GM19397 (cell line): ENCODE data around the gene KCTD7.
"Not testable (repeated sequence)": the region's sequence is repeated elsewhere in the genome, so short reads cannot be mapped to it uniquely, and the experiment has no call there.

Experiments
- ATAC-seq: cut with Tn5 transposase; IDR thresholded peaks from one replicate; pipeline ENCODE4 v1.9.1; 2021; ENCODE audit warnings: mild to moderate bottlenecking, moderate library complexity; ENCODE audit not compliant: unreplicated experiment

KCTD7 gene

DNA sequence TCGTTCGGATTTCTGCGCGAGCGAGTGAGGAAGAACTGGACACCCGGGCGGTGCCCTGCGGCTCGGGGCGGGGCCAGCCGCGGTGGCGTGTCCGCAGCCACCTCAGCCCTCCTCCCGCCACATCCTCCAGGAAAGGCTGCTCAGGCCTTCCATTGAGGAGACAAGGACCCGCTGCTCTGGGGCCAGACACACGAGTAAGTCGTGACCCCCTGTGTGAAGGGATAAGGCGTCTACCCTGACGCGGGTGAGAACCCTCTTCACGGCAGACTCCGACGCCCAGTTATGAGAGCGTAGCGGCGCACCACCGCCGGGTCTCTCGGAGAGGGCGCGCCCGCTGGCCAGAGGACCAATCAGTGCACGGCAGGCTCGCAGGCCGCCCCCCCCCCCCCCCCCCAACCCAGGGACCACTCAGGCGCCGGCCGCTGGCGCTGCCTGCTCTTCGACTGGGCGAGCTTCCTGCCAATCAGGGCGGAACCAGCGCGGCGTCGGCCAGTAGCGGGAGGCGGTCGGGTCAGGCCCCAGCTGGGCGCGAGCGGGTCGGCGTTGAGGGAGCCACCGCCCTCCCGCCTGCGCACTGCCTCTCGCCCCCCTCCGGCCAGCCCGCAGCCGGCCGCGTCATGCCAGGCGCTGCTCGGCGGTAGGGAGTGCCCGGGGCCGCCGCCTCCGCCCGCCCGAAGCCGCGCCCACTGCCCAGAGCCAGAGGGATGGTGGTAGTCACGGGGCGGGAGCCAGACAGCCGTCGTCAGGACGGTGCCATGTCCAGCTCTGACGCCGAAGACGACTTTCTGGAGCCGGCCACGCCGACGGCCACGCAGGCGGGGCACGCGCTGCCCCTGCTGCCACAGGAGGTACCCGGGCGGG, at the start of gene KCTD7:
Gene KCTD7 (plus strand): TSS at position 521 of the 861 bp plus-strand sequence. CDS start 184 bp downstream, at position 705.
- ATAC-seq, result peak; percentile 91

DNA sequence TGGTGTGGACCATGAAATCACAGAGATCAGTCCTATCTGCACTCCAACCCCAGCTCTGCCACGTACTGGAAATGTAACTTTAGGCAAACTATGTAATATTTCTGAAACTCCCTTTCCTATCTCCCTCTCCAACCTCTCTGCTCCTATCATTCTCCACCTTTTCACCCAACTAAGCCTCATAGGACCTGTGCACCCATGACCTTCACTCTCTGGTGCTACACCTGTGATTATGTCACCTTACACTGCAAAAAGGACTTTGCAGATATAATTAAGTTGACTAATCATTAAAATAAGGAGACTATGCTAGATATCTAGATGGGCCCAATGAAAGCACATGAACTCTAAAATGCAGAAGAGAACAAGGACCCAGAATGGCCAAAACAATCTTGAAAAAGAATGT, 48.3 kb upstream of the KCTD7 start:
- ATAC-seq, result not testable (repeated sequence)

DNA sequence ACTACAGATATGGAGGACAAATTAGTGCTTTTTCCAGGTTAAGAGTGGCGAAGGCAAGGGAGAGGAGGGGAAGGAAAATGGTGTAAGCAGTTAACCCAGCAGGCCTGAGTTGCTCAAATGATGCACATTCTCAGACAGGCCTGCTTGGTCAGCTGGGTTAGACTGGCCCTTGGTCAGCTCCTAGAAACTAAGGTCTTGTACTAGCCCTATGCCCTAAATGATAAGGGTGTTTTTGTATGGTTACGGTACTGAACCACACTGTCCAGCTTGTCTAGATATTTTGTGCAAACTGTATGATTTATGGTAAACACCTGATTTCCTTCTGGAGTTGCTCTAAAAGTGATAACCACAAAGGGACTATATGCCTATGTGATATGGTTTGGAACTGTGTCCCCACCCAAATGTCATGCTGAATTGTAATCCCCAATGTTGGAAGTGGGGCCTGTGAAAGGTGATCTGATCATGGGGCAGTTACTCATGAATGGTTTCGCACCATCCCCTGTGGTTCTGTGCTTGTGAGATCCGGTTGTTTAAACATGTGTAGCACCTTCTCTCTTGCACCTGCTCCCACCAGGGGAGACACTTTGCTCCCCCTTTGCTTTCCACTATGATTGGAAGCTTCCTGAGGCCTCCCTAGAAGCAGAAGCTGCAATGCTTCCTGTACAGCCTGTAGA, 45.7 kb upstream of the KCTD7 start:
- not testable (repeated sequence) for ATAC-seq

DNA sequence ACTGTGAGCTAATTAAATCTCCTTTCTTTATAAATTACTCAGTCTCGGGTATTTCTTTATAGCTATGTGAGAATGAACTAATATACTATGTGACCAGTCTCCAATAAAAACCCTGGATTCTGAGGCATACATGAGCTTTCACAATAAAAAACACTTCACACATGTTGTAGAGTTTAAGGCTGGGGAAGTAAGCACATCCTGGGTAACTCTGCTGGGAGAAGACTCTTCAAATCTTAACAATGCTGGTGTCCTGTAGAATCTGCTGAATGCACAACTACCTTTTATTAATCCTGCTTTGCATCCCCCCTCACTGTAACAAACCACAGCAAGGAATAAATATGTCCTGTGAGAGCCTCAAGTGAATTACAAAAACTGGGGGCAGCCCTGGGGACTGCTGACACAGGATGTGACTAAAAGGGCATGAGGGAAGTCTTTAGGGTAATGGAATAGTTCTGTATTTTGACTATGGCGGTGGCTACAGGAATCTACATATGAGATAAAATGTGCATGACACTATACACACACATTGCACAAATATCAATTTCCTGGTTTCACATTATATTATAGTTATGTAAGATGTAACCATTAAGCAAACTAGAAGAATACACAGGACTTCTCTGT, 45.1 kb upstream of the KCTD7 start:
- no peak for ATAC-seq

DNA sequence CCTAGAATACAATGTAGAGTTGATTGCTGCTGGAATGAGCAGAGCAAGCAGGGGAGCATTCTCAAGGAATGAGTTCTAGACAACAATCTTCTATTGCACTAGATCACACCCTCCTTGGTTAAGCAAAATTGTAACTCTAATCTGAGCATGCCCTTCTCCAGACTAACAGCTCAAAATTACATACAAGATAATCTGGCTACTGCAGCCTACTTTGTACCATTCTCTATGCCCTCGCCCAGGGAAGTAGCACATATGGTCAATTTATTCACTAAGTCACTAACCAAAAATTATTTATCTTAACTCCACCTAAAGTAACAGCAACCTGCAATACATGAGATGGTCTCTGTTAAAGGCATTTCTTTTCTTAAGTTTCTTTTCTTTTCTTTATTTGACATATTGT, 42.5 kb upstream of the KCTD7 start:
- ATAC-seq, result no peak

DNA sequence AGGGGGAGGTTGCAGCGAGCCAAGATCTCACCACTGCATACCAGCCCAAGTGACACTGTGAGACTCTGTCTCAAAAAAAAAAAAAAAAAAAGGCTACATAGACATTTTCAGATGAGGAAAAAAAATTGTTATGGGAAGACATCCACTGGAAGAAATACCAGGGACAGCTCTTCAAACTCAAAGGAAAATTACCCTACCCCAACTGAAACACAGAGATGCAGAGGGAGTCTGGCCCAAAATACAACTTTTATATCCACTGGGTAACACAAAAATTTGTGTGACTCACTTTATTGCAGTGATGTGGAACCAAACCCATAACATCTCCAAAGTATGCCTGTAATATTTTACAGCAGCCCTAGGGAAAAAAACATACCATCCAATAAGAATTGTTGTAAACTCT, 40.5 kb upstream of the KCTD7 start:
- ATAC-seq, result not testable (repeated sequence)

DNA sequence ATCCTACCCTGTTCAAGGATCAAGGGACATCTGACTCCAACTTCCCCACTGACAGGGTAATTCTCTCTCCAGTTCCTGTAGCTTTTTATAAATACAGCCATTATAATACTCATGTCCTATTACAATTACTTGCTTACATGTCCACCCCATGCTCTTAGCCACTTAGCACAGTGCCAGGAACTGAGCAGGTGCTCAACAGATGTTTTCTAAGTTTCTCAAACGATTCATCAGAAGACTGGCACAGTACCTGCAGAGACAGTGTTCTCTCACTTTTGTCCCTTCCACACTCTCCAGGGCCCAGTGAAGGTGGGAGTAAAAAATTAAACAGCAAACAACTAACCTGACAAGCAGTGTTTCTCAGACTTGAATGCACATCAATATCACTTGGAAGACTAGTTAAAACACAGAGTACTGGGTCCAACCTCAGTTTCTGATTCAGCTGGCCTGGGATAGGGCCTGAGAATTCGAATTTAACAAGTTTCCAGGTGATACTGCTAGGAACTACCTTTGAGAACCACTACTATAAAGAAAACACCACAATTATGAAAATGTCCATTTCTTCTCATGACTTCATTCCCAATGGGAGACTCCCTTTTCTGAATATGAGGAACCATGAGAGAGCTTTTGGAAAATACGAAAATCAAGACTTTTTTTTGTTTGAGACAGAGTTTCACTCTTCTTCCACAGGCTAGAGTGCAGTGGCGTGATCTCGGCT, 39.7 kb upstream of the KCTD7 start:
- not testable (repeated sequence) for ATAC-seq

DNA sequence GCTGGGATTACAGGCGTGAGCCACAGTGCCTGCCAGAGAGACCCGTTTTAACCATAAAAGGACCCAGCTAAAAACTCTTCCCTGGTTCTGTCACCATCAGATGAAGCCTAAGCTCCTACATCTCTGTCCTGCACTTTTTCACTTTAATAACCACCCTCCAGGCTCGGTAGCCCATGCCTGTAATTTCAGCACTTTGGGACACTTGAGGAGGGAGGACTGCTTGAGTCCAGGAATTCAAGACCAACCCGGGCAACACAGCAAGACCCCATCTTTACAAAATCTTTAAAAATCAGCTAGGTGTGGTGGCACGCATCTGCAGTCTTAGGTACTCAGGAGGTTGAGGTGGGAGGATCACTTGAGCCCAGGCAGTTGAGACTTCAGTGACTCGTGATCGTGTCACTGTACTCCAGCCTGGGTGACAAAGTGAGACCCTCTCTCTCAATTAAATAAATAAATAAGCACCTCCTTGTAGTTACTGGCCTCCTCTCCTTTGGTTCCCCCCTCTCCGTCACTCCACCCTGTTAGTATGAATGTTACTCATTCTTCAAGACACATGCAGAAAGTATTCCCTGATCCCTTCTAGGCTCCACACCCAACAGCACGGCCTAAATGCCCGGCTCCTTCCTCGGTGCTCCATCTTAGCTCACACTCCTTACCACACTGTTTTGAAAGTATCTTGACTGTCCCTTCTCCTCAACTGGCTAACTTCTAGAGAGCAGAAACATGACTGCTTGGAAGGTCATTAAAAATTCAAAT, 38.2 kb upstream of the KCTD7 start:
- not testable (repeated sequence) for ATAC-seq

DNA sequence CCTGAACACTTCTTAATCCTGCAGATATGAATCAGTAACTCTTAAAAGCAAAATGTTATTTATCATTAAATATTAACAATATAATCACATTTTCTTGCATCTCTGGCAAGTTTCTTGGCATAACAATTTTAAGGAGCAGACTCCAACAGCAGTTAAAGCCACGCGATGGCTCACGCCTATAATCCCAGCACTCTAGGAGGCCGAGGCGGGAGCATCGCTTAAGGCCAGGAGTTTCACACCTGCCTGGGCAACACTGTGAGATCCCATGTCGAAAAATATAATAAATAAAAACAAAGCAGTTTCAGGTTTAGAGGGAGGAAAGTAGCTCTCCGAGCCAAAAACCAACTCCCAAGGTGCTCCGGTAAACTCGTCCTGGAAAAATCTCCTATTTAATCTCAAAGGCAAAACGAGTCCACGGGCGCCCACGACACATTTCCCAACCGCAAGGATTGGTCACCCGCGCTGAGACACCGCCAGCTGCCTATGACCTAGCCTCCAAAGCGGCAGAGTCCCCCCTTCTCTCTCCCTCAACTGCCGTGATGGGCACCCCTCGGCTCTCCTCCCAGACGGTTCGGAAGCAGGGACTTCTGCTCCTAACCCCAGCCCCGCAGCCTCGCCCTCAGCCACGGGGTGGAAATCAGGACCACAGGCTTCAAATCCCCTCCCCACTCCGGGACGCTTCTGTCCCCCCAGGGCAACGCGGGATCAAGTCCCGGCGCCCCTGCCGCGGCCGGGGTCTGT, 37.5 kb upstream of the KCTD7 start:
- ATAC-seq, result not testable (repeated sequence)

DNA sequence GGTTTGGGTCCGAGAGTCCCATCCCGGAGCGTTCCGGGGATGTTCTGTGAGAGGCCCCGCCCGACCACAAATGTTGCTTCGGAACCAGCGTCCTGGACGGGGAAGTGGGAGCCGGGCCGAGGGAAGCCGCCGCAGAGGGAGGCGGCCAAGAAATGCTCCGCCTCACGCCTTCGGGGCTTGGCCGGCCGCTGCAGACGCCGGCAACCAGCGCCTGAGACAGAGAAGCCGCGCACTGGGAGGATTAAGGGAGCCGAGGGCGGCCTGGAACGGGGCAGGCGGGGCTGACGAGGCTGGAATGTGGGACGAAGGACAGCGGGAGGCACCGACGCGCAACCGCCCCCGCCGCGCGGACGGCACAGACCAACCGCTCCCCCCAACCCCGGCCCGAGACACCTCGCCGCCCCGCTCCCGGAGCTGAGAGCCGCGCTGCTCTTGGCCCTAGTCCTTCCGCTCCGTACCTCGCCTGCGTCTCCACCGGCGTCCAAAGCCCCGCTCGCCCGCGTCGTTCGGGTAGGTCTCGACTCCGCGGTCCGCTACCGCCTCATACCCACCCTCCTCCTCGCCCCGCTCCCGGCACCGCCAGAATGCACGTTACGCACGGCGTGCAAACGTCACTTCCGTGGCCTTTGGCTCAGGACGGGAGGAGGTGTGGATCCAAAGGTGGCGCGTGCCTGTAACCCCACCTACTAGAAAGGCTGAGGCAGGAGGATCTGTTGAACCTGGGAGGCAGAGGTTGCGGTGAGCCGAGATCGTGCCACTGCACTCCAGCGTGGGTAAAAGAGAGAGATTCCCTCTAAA, 36.7 kb upstream of the KCTD7 start:
- ATAC-seq, result peak; percentile 99

DNA sequence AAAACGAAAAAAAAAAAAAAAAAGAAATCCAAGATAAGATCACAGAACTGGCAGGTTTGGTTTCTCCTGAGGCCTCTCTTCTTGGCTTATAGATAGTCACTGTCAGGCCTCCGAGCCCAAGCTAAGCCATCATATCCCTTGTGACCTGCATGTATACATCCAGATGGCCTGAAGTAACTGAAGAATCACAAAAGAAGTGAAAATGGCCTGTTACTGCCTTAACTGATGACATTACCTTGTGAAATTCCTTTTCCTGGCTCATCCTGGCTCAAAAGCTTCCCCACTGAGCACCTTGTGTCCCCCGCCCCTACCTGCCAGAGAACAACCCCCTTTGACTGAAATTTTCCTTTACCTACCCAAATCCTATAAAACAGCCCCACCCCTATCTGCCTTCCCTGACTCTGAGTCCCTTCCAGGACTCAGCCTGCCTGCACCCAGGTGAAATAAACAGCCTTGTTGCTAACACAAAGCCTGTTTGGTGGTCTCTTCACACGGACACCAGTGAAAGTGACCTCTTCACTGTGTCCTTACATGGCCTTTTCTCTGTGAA, 36.0 kb upstream of the KCTD7 start:
- not testable (repeated sequence) for ATAC-seq

DNA sequence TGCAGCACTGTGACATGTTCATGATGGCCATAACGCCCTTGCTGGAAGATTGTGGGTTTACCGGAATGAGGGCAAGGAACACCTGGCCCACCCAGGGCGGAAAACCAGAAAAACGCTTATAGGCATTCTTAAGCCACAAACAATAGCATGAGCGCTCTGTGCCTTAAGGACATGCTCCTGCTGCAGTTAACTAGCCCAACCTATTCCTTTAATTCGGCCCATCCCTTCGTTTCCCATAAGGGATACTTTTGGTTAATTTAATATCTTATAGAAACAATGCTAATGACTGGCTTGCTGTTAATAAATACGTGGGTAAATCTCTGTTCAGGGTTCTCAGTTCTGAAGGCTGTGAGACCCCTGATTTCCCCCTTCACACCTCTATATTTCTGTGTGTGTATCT, 34.6 kb upstream of the KCTD7 start:
- ATAC-seq, result not testable (repeated sequence)

DNA sequence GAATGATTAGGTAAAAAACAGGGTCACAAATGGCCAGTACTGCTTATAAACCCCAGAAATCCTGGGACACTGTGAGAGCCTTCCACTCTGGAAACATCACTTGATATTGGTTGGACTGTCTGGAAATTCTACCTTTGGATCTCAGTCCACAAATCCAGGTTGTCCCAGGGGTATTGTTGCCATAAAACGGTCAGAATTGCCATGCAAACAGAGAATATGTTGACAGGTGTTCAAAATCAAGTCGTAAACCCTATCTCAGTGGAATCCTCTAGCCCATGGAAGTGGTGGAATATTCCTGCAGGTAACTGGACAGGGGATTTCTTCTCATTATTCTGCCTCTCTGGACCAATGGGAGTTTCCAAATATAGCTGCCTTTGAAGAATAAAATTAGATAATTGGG, 31.2 kb upstream of the KCTD7 start:
- ATAC-seq, result no peak

DNA sequence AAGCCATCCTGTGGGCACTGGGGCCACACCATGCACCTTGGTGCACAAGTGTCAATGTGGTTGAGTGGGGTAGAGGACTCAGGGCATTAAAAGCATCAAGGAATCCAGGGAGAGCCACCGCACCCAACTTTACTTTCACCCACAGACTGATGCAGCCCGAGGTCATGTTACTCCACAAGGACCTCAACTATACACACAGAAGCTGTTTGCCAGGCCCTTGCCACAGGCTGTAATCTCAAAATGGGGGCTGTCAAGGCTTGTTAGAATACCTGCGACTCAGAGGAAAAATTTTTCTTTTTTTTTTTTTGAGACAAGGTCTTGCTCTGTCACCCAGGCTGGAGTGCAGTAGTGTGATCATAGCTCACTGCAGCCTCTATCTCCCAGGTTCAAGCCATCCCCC, 26.5 kb upstream of the KCTD7 start:
- ATAC-seq, result no peak

DNA sequence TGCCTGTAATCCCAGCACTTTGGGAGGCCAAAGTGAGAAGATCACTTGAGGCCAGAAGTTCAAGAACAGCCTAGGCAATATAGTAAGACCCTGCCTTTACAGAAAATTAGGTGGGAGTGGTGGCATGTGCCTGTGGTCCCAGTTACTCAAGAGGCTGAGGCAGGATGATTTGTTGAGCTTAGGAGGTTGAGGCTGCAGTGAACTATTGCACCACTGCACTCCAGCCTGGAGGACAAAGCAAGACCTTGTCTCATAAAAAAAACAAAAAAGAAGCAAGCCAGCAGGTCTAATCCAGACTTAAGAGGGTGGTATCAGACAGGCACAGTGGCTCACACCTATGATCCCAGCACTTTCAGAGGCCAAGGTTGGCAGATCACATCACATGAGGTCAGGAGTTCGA, 24.5 kb upstream of the KCTD7 start:
- no peak for ATAC-seq

DNA sequence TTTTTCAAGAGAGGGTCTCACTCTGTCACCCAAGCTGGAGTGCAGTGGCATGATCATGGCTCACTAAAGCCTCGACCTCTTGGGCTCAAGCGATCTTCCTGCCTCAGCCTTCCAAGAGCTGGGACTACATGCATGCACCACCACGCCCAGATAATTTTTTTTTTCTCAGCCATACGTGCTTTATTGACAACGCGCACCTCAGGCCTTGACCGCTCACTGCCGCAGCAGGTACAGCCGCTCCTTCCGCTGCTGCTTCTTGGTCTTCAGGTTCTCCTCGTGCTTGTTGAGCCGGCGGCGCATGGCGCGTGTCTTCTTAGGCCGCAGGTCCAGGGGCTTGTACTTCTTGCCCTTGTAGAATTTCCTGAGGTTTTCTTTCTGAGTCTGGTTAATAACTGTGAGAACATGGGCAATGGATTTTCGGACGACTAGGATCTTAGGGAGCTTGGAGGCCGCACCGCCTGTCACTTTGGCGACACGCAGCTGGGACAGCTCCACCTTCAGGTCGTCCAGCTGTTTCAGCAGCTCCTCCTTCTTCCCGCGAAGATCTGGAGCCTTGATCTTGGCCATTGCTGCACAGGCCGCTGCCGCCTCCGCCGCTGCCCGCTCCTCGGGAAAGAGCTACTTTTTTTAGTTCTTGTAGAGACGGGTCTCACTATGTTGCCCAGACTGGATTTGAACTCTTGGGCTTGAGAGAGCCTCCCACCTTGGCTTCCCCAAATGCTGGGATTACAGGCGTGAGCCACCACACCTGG, 22.0 kb upstream of the KCTD7 start:
- not testable (repeated sequence) for ATAC-seq

DNA sequence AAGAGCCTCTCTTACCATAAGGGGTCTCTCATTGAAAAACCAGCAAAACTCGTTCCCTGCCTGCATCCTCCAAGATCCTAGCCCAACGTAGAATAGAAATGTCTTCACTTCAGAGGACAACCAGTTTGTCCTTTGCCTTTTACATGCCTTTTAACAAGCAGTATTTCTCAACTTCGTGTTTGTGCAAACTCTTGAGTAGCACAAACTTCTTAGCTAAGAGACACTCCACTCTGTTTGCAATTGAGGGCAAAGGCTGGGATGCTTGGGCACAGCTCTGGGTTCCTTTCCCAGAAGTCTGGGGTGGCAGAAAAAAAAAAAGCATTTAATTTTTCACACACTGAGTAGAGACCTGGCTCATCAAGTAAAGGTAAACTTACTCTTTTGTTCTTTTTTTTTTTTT, 19.5 kb upstream of the KCTD7 start:
- no peak for ATAC-seq

DNA sequence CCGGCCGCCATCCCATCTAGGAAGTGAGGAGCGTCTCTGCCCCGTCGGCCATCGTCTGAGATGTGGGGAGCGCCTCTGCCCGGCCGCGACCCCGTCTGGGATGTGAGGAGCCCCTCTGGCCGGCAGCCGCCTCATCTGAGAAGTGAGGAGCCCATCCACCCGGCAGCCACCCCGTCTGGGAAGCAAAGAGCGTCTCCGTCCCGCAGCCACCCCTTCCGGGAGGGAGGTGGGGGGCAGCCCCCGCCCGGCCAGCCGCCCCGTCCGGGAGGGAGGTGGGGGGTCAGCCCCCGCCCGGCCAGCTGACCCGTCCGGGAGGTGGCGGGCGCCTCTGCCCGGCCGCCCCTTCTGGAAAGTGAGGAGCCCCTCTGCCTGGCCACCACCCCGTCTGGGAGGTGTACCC, 14.1 kb upstream of the KCTD7 start:
- not testable (repeated sequence) for ATAC-seq
